GM21528 (cell line): ENCODE data around the gene SLC9A9.

Experiments used
- ATAC-seq: cut with Tn5 transposase; IDR thresholded peaks from one replicate; pipeline ENCODE4 v1.9.1; 2021; ENCODE audit warnings: mild to moderate bottlenecking, moderate library complexity; ENCODE audit not compliant: unreplicated experiment, low FRiP score

Gene SLC9A9

GRCh38 chr3:143605233-143605950, 242.9 kb downstream of the SLC9A9 start:
- peak; percentile 17 for ATAC-seq

DNA sequence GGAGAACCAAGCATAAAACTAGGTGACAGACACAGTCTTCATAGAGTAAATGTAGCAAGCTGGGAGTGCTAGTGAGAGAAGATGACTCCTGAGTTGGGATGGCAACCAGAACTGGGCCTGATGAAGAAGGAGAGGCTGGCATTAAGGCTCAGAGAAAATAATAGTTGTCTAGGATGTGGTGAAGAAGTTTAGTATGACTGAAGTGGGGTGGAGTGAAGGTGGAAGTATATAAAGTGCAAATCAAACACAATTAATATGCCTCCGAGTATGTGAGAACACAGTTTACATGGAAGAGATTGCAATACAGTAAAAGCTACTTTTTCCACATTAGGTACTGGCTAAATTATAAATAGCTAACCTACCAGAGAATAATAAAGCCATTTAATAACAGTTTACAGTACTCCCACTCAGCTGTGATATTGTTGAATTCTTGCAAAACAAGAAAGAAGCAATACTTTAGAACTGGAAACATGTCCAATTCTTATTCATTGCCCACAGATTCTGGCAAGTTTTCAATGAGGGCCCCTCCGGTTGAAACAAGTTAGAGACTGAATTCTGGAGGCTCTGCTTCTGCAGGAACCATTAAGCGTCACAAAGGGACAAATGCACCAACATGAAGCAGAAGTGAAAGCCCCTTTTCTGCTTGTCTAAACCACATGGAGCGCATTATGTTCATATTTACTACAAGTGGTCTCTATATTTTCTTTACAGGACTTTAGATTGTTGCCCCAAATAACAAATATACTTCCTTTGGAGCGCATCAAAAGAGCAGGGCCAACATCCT, 243.7 kb downstream of the SLC9A9 start:
- ATAC-seq = peak; percentile 89

- no peak for ATAC-seq
These were observed 244.5 kb downstream of the SLC9A9 start for GRCh38 chr3:143603774-143604173.

GRCh38 chr3:143601723-143602484, 246.4 kb downstream of the SLC9A9 start:
- ATAC-seq = no peak

GRCh38 chr3:143600756-143601718, 247.2 kb downstream of the SLC9A9 start:
- no peak for ATAC-seq

DNA sequence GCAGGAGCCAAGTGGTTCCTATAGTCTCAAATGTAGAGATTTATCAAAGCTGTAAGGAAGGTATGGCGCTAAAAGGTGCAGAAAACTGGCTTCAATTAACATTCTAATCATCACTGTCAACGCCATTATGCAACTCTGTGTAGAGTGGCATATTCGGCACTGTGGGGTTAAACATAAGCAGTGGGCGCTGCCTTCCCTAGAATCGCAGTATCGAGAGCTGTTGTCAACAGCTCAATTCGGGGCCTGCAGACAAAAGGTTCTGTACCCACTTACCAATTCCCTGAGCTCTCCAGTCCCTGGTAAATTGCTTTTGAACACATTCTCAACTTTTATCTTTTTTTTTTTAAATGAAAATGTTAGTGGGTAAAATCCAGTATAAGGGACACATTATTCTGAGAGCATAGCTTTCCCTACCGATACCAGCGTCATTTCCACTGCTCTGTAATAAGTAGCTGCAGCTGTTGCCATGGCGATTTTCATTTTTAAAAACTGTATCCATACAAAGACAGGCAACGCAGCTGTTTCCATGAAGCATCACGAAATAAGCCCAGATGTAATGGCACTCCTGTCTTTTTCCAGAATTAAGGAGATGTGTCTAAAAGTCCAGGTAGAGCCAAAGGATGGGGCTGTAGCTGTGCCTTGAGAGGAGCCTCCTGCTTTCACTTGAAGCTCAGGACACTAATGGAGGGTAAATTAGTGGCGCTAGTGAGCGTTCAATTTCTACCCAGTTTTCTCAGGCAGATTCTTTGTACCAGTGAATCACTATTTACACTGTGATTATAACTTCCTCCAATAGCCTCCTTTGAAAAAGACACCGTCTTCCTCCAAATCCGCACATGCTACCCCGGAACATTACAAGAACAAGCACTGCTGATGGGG, 250.3 kb downstream of the SLC9A9 start:
- ATAC-seq = no peak

GRCh38 chr3:143596957-143597642, 251.2 kb downstream of the SLC9A9 start:
- no peak for ATAC-seq

GRCh38 chr3:143595456-143596077, 252.7 kb downstream of the SLC9A9 start:
- ATAC-seq = peak; percentile 96

GRCh38 chr3:143594206-143594605, 254.1 kb downstream of the SLC9A9 start:
- ATAC-seq = no peak

DNA sequence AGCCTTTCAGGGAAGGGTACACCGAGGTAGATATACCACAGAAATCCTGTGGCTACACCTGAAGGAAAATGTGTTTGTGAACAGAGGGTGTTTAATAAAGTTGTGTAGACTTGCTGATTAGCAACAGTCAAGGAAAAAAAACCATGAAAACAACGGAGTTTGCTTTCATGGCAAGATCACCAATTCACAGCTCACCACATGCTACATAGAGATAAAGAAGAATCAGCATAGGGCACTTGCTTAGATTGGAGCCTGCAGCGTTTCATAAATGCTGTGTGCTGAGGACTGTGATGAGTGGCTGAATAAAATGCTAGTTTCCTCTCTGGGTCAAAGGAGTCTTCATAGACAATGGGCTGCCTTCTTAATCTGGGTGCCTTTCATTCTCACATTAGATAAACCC, 257.6 kb downstream of the SLC9A9 start:
- ATAC-seq = no peak

DNA sequence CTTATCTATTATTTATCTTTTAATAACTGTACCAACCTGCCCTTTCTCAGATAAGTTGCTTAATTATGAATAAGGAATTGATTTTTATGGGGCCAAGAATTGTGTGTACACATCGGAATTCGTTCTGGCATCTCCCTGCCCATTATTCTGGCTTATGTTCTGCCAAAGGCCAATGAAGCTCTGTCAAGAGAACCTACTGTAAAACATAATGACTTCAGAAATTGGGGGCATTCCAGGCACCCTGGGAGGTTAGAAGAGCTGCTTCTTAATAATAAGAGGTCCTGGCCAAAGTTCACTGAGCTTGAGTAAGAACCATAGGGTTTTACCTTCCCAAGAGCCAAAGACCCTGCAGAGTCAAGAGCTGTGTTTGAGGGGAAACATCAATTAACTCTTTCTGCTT, 261.7 kb downstream of the SLC9A9 start:
- ATAC-seq = no peak

DNA sequence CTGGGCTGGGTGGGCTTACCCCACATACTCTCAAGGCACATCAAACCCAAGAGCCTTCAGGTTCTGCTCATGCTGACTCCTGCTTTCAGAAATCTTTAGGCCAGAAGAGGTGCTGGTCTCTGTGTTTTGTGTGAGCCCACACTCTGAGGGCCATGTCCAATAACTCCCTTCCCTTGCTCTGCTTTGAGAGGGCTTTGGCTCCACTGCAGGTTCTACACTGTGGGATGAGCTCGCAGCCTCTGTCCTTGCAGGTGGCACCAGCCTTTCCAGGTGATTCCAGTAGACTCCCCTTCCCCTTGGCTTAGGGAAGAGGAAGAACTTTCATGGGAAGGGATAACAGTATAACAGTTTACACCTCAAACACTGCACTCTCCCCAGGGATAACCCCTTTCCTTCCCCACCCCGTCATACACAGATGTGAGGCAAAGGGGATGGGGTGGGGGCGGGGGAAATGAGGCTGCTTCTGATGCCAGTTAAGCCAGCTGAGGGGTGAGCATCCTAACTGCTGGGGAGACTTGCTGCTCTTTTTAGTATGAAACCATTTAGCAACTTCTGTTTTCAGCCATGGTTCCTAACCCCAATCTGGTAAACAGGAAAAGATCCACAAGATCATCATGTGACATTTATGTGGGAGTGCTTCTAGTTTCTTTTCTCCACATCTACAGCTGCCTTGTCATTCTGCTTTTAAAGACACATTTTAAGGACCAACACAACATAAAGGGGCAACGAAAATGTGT, 262.4 kb downstream of the SLC9A9 start:
- ATAC-seq = no peak

DNA sequence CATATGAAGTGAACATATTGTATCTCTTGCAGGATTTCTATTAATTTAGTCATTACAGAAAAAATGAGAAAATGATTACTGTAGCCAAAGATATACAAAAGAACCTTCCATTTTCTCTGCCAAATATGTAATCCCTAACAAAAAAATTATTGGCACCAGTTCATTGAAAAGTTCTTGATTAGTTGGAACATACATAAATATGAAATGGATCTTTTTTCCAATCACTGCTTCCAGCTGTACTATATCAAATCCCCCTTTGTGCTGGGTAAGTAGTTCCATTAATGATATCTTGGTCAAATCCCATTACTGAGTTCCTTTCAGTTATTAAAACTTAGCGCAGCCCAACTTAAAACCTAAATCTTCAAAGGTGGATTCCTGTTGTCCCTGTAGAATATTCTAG, 263.8 kb downstream of the SLC9A9 start:
- ATAC-seq = no peak

DNA sequence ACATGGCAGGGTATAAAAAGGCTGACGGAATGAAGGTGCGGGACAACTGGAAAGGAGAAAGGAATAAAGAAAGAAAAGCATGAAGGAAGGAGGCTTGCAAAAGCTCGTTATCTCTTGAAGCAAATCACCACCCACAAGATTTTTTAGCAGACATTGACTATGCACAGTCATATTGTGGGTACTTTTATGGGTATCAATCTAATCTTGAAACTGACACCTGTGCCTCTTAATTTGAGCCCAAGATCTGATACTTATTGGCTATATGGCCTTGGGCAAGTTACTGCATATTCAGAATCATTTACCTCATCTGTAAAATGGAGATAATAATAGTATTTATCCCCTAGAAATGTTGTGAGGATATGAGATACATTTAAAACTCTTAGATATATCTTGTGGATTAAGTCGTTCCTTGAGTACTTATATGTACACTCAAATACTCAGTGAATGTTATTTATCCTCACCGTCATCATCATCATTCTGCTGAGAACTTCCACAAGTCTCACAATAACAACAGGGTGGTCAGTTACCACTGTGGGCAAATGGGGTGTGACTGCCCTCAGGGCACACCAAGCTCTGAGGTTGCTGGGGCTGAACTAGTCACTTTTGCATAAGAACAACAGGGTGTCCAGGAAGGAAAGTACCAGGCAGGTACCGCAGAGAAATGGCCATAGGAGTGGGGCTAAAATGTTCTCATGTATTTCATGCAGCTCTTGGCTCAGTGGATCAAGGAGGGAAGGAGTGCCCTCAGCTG, 266.1 kb downstream of the SLC9A9 start:
- no peak for ATAC-seq

GRCh38 chr3:143578810-143579435, 269.3 kb downstream of the SLC9A9 start:
- no peak for ATAC-seq

- ATAC-seq = no peak
These were observed 271.5 kb downstream of the SLC9A9 start for GRCh38 chr3:143576568-143577270.
